MM.1S (cell line): ENCODE data around the gene IFT122.

Experiments used
- DNase-seq: peaks from one replicate; pipeline ENCODE4 v3.0.0-alpha.2; 2015
- H2AFZ ChIP-seq: fragments of 300-600 bp; sonication (generic); 2 replicates; pipeline ENCODE4 v1.6.0; 2016; ENCODE audit warnings: antibody characterized with exemption, low read length
- H3F3A ChIP-seq: fragments of 300-600 bp; sonication (generic); 2 replicates; pipeline ENCODE4 v1.6.1; 2016; ENCODE audit warnings: mild to moderate bottlenecking, antibody characterized with exemption, low read length, moderate library complexity, mixed read lengths; ENCODE audit not compliant: insufficient read depth
- H3K27ac ChIP-seq: fragments of 300-600 bp; sonication (generic); 2 replicates; pipeline ENCODE4 v1.5.1; 2016; ENCODE audit warnings: mild to moderate bottlenecking, low read length
- H3K27me3 ChIP-seq: fragments of 300-600 bp; sonication (generic); replicated peaks from 2 replicates; pipeline ENCODE4 v1.6.0; 2016; ENCODE audit warnings: low read length; ENCODE audit not compliant: insufficient read depth
- H3K36me3 ChIP-seq: fragments of 300-600 bp; sonication (generic); replicated peaks from 2 replicates; pipeline ENCODE4 v1.6.1; 2016; ENCODE audit warnings: mild to moderate bottlenecking, low read length, mixed read lengths; ENCODE audit not compliant: insufficient read depth
- H3K4me1 ChIP-seq: fragments of 300-600 bp; sonication (generic); 2 replicates; pipeline ENCODE4 v1.6.1; 2016; ENCODE audit warnings: low read length, mixed read lengths
- H3K4me2 ChIP-seq: fragments of 300-600 bp; sonication (generic); 2 replicates; pipeline ENCODE4 v1.6.0; 2016; ENCODE audit warnings: low read depth, low read length
- H3K4me3 ChIP-seq: fragments of 300-600 bp; sonication (generic); 2 replicates; pipeline ENCODE4 v1.5.1; 2016; ENCODE audit warnings: low read length, mixed read lengths
- H3K79me2 ChIP-seq: fragments of 300-600 bp; sonication (generic); 2 replicates; pipeline ENCODE4 v1.6.1; 2016; ENCODE audit warnings: mixed run types, low read length, mixed read lengths
- H3K9ac ChIP-seq: fragments of 300-600 bp; sonication (generic); 2 replicates; pipeline ENCODE4 v1.6.1; 2016; ENCODE audit warnings: low read length, mixed read lengths
- H3K9me2 ChIP-seq: fragments of 300-600 bp; sonication (generic); replicated peaks from 2 replicates; pipeline ENCODE4 v1.6.1; 2016; ENCODE audit warnings: mild to moderate bottlenecking, low read length, mixed read lengths; ENCODE audit not compliant: insufficient read depth
- H3K9me3 ChIP-seq: fragments of 300-600 bp; sonication (generic); replicated peaks from 2 replicates; pipeline ENCODE4 v1.6.1; 2016; ENCODE audit warnings: mild to moderate bottlenecking, low read length, mixed read lengths; ENCODE audit not compliant: insufficient read depth
- H4K20me1 ChIP-seq: fragments of 300-600 bp; sonication (generic); 2 replicates; pipeline ENCODE4 v1.6.1; 2016; ENCODE audit warnings: mild to moderate bottlenecking, low read length, moderate library complexity, mixed read lengths; ENCODE audit not compliant: insufficient read depth
- EZH2 ChIP-seq: fragments of 300-600 bp; sonication (generic); optimal IDR thresholded peaks from 2 replicates; pipeline ENCODE3; 2017; ENCODE audit warnings: low read depth, mild to moderate bottlenecking, antibody characterized with exemption, low read length, mixed read lengths
- EZH2phosphoT487 ChIP-seq: fragments of 300-600 bp; sonication (generic); IDR thresholded peaks from 2 replicates; pipeline ENCODE4 v1.6.1; 2018; ENCODE audit warnings: antibody characterized with exemption, low read length
- TF ChIP-seq, protein P1 (sequence below): fragments of 300-600 bp; sonication (generic); IDR thresholded peaks from 2 replicates; pipeline ENCODE4 v1.5.1; 2016; ENCODE audit warnings: antibody characterized with exemption, low read length, mixed read lengths

Gene IFT122

DNA sequence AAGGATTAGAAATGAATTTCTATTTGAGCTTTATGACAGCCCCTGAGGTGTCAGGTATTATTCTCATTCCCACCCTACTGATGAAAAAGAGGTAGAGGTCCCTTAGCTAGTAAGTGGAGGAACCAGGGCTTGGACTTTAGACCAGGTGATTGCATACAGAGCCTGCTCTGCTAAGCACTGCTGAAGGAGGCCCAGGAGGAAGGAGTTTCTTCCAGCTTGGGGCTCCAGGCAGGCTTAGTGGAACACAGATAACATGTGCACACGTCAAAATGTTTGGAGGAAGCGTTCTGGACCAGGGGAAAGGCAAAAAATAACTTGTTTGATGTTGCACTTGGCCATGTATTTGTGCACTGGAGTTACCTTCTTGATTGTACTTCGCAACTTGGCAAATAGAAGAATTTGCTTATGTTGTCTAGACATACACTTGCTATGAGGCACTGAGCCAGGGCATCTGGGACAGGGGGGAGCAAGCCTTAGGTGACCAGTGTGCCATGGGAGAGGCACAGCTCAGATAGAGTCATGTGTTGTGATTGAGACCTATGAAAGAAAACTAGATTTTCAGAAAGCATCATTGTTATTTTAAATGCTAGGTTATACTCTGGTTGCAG, 22.4 kb downstream of the IFT122 start:
- no peak overlapping the region for H2AFZ ChIP-seq

DNA sequence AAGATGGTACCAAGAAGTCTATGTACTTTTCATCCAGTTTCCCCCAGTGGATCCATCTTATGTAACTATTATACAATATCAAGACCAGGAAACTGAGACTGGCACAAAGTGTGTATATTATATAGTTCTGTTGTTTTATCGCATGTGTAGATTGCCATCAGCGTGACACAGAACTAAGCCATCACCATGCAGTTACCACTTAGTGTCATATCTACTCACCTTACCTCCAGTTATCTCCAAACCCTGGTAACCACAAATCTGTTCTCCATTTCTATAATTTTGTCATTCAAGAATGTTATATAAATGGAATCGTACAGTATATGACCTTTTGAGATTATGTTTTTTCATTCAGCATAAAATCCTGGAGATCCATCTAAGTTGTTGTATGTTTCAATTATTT, 23.1 kb downstream of the IFT122 start:
- Histone ChIP-seq H3K9me3 (no peaks in the 10 kb centered on the region), H3F3A (no peaks in the 10 kb centered on the region), H3K9ac (no peak overlapping the region), H3K36me3 (no peaks in the 10 kb centered on the region), H3K4me3 (no peak overlapping the region), H3K27ac (no peak overlapping the region), H3K4me2 (no peak overlapping the region), H3K27me3 (no peaks in the 10 kb centered on the region), H2AFZ (no peak overlapping the region), H4K20me1 (no peaks in the 10 kb centered on the region), H3K79me2 (no peaks in the 10 kb centered on the region), H3K9me2 (no peaks in the 10 kb centered on the region), H3K4me1 (peaks cover 4% of the 10 kb centered on the region; the same call in 1 of the 2 replicates)
- no peak for DNase-seq
- TF ChIP-seq, protein P1, sequence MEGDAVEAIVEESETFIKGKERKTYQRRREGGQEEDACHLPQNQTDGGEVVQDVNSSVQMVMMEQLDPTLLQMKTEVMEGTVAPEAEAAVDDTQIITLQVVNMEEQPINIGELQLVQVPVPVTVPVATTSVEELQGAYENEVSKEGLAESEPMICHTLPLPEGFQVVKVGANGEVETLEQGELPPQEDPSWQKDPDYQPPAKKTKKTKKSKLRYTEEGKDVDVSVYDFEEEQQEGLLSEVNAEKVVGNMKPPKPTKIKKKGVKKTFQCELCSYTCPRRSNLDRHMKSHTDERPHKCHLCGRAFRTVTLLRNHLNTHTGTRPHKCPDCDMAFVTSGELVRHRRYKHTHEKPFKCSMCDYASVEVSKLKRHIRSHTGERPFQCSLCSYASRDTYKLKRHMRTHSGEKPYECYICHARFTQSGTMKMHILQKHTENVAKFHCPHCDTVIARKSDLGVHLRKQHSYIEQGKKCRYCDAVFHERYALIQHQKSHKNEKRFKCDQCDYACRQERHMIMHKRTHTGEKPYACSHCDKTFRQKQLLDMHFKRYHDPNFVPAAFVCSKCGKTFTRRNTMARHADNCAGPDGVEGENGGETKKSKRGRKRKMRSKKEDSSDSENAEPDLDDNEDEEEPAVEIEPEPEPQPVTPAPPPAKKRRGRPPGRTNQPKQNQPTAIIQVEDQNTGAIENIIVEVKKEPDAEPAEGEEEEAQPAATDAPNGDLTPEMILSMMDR: no peak
- no peak for TF ChIP-seq EZH2
- no peak for TF ChIP-seq EZH2phosphoT487

More for the DNA sequence above, 22.4 kb downstream of the IFT122 start:
- Histone ChIP-seq H3K27ac (no peak overlapping the region), H3K9me3 (no peaks in the 10 kb centered on the region), H3K79me2 (no peaks in the 10 kb centered on the region), H3K9me2 (no peaks in the 10 kb centered on the region), H3K36me3 (no peaks in the 10 kb centered on the region), H3K9ac (no peak overlapping the region), H3K4me2 (no peak overlapping the region), H3K4me1 (peaks cover 4% of the 10 kb centered on the region; the same call in 1 of the 2 replicates), H3K4me3 (no peak overlapping the region), H3F3A (no peaks in the 10 kb centered on the region), H3K27me3 (no peaks in the 10 kb centered on the region), H4K20me1 (no peaks in the 10 kb centered on the region)
- TF ChIP-seq, protein P1: no peak
- TF ChIP-seq EZH2: no peak
- no peak for TF ChIP-seq EZH2phosphoT487
- DNase-seq: no peak

DNA sequence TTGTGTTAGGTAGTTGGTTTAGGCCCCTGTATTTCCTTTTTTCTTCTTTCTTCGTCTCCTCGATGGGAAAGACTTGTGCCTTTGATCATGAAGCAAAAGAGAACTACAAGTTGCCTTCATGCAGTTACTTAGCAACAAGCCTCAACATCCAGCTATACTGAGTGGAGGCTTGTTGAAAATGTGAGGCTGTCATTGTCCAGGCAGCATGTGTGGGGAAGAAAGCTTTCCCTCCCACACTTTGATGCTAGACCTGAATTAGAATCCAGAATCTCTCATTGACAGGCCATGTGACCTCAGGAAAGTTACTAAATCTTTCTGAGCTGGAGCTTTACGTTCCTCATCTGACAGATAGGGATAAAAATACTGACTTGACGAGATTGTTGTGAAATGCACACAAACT, 23.7 kb downstream of the IFT122 start:
- DNase-seq: no peak
- Histone ChIP-seq H3K27me3 (no peaks in the 10 kb centered on the region), H3K4me1 (peaks cover 4% of the 10 kb centered on the region; the same call in 1 of the 2 replicates), H3K4me2 (no peak overlapping the region), H3K4me3 (no peak overlapping the region), H4K20me1 (no peaks in the 10 kb centered on the region), H3K36me3 (no peaks in the 10 kb centered on the region), H3K9ac (no peak overlapping the region), H3K9me2 (no peaks in the 10 kb centered on the region), H2AFZ (no peak overlapping the region), H3F3A (no peaks in the 10 kb centered on the region), H3K79me2 (no peaks in the 10 kb centered on the region), H3K9me3 (no peaks in the 10 kb centered on the region), H3K27ac (no peak overlapping the region)
- TF ChIP-seq EZH2 (no peak), EZH2phosphoT487 (no peak)
- TF ChIP-seq, protein P1: no peak
